ENCODE measurements around the gene CRTC1.

CRTC1 gene

GRCh38 chr19:18683109-18683957, at the start of gene CRTC1:
CRTC1 (plus strand) TSS chr19:18683680; CDS start chr19:18683703, 23 bp downstream.
- DNase-seq, result peak; percentile 96

GRCh38 chr19:18634612-18635297, 48.7 kb upstream of the CRTC1 start:
- DNase-seq, result no peak

GRCh38 chr19:18635831-18636182, 47.7 kb upstream of the CRTC1 start:
- DNase-seq, result no peak

- DNase-seq, result peak; percentile 100
Measured at GRCh38 chr19:18636183-18636968, 47.1 kb upstream of the CRTC1 start.

GRCh38 chr19:18636969-18637629, 46.4 kb upstream of the CRTC1 start, which contains the start of gene KLHL26:
KLHL26 (plus strand) TSS chr19:18637028; CDS start chr19:18637055, 27 bp downstream.
- peak; percentile 62 for DNase-seq

GRCh38 chr19:18637673-18638630, 45.5 kb upstream of the CRTC1 start:
- DNase-seq, result no peak

- no peak for DNase-seq
Measured at GRCh38 chr19:18639706-18640243, 43.7 kb upstream of the CRTC1 start.

GRCh38 chr19:18644196-18645034, 39.1 kb upstream of the CRTC1 start:
- DNase-seq, result no peak

GRCh38 chr19:18645035-18645511, 38.4 kb upstream of the CRTC1 start:
- DNase-seq, result no peak

- DNase-seq, result no peak
Measured at GRCh38 chr19:18646535-18647370, 36.7 kb upstream of the CRTC1 start.

- DNase-seq, result no peak
Measured at GRCh38 chr19:18647371-18647767, 36.1 kb upstream of the CRTC1 start.

GRCh38 chr19:18647807-18648206, 35.7 kb upstream of the CRTC1 start:
- DNase-seq, result no peak

GRCh38 chr19:18648973-18649315, 34.5 kb upstream of the CRTC1 start:
- no peak for DNase-seq

GRCh38 chr19:18649371-18650020, 34.0 kb upstream of the CRTC1 start:
- no peak for DNase-seq

GRCh38 chr19:18650021-18650390, 33.5 kb upstream of the CRTC1 start:
- DNase-seq, result no peak

GRCh38 chr19:18650468-18651041, 32.9 kb upstream of the CRTC1 start:
- no peak for DNase-seq

- DNase-seq, result no peak
Measured at GRCh38 chr19:18651300-18651699, 32.2 kb upstream of the CRTC1 start.

- no peak for DNase-seq
Measured at GRCh38 chr19:18651733-18652132, 31.7 kb upstream of the CRTC1 start.
